Measurements from ENCODE around the gene NME7.

GRCh38 chr1:169124459-169124858 lies 243.1 kb downstream of the NME7 start:
- TF ChIP-seq CTCF (IDR thresholded peaks at IDR 0.05 in 2 of 3, conservative IDR thresholded peaks at IDR 0.05 in 1 of 3; ENCODE audit: borderline replicate concordance in 1 of 3, insufficient read depth in 1 of 3, low read depth in 2 of 3, low read length in 2 of 3) (no peak), EZH2 (IDR thresholded peaks at IDR 0.05) (no peak), EZH2phosphoT487 (IDR thresholded peaks at IDR 0.05; ENCODE audit: borderline replicate concordance) (no peak), ZBTB33 (IDR thresholded peaks at IDR 0.05; ENCODE audit: extremely low read depth, insufficient replicate concordance, low read length) (no peak), YY1 (IDR thresholded peaks at IDR 0.05; ENCODE audit: extremely low read depth, insufficient replicate concordance, low read depth, low read length) (no peak), RAD21 (IDR thresholded peaks at IDR 0.05; ENCODE audit: low read depth) (no peak), POLR2A (IDR thresholded peaks at IDR 0.05; ENCODE audit: borderline replicate concordance, extremely low read depth, insufficient read depth, insufficient read length) (no peak), MAX (IDR thresholded peaks at IDR 0.05) (no peak), ZFX (IDR thresholded peaks at IDR 0.05) (no peak)
